ENCODE data around the gene ZNF665. TPM values are rescaled to one million over a fixed set of nuclear protein-coding genes. Genes with fewer than 3 reads are reported as not detected.
"Not testable (repeated sequence)": the region's sequence is repeated elsewhere in the genome, so short reads cannot be mapped to it uniquely, and the experiment has no call there.

Gene ZNF665
- total RNA-seq, 1 donor: 6.2 TPM

- peak; percentile 16 to 31 (median 30) for DNase-seq (ENCODE audit: low read depth in 2 of 3, low spot score in 2 of 3)
These were observed 35.0 kb downstream of the ZNF665 start for GRCh38 chr19:53158119-53158656.

- no peak for DNase-seq (ENCODE audit: low read depth in 2 of 3, low spot score in 2 of 3)
These were observed 35.5 kb downstream of the ZNF665 start for GRCh38 chr19:53157626-53158025.

GRCh38 chr19:53156850-53157249, 36.3 kb downstream of the ZNF665 start:
- DNase-seq (ENCODE audit: low read depth in 2 of 3, low spot score in 2 of 3): no peak

- DNase-seq (ENCODE audit: low read depth in 2 of 3, low spot score in 2 of 3): peak in 1 of 3 donors; percentile 23
These were observed 45.5 kb downstream of the ZNF665 start for GRCh38 chr19:53147645-53148044.

GRCh38 chr19:53140351-53140750, 52.8 kb downstream of the ZNF665 start:
- DNase-seq (ENCODE audit: low read depth in 2 of 3, low spot score in 2 of 3): no peak

- no peak for DNase-seq (ENCODE audit: low read depth in 2 of 3, low spot score in 2 of 3)
These were observed 56.7 kb downstream of the ZNF665 start for GRCh38 chr19:53136432-53136831.

GRCh38 chr19:53132141-53132991, 60.8 kb downstream of the ZNF665 start, which contains the start of gene ZNF415:
Gene ZNF415, minus strand, starts transcription at chr19:53132910. Its CDS starts 10,234 bp downstream, at chr19:53122676.
- peak; percentile 5 to 84 (median 74) for DNase-seq (ENCODE audit: low read depth in 2 of 3, low spot score in 2 of 3)

- DNase-seq (ENCODE audit: low read depth in 2 of 3, low spot score in 2 of 3): no peak
These were observed 61.4 kb downstream of the ZNF665 start for GRCh38 chr19:53131727-53132126.

- DNase-seq (ENCODE audit: low read depth in 2 of 3, low spot score in 2 of 3): no peak
These were observed 62.0 kb downstream of the ZNF665 start for GRCh38 chr19:53131085-53131590.

- DNase-seq (ENCODE audit: low read depth in 2 of 3, low spot score in 2 of 3): no peak
These were observed 62.7 kb downstream of the ZNF665 start for GRCh38 chr19:53130506-53130905.

- not testable (repeated sequence) for DNase-seq (ENCODE audit: low read depth in 2 of 3, low spot score in 2 of 3)
These were observed 66.2 kb downstream of the ZNF665 start for GRCh38 chr19:53126733-53127526.

- DNase-seq (ENCODE audit: low read depth in 2 of 3, low spot score in 2 of 3): no peak
These were observed 69.8 kb downstream of the ZNF665 start for GRCh38 chr19:53123400-53123799.

Other genes with a start within 250 kb of the ZNF665 start
- gene ZNF816, start 230.5 kb downstream of the ZNF665 start, total RNA-seq: 9.2 TPM
- gene ERVV-1, start 179.4 kb downstream of the ZNF665 start, total RNA-seq: under 0.01 TPM
- not detected for gene ERVV-2, start 148.6 kb downstream of the ZNF665 start, total RNA-seq
- gene ZNF160, start 89.9 kb downstream of the ZNF665 start, total RNA-seq: 33.4 TPM
- gene ZNF415, start 60.4 kb downstream of the ZNF665 start, total RNA-seq: 4.6 TPM
- gene ZNF347, start 34.3 kb downstream of the ZNF665 start, total RNA-seq: 3.2 TPM
- 11.3 TPM for gene ZNF677, start 61.5 kb upstream of the ZNF665 start, total RNA-seq
- gene VN1R2, start 64.9 kb upstream of the ZNF665 start, total RNA-seq: under 0.01 TPM
- not detected for gene VN1R4, start 74.4 kb upstream of the ZNF665 start, total RNA-seq
- 3.5 TPM for gene ZNF845, start 140.4 kb upstream of the ZNF665 start, total RNA-seq
- gene ZNF525, start 172.3 kb upstream of the ZNF665 start, total RNA-seq: 8.6 TPM
- 10.2 TPM for gene ZNF765, start 201.8 kb upstream of the ZNF665 start, total RNA-seq
- gene ZNF761, start 238.6 kb upstream of the ZNF665 start, total RNA-seq: 8.6 TPM

Data from hematopoietic multipotent progenitor cell (in vitro differentiated cells).